Activated B cell treated with CpG ODN at 0.5 μM for 24 hours (primary cell): ENCODE results near the gene RNLS. TPM values are rescaled to one million over a fixed set of nuclear protein-coding genes. Genes with fewer than 3 reads are reported as not detected.

Experiments
- ATAC-seq: fragments of 200-7000 bp; cut with Tn5 transposase; one replicate; pipeline ENCODE4 v1.10.0; 2021; ENCODE audit warnings: low read depth, mild to moderate bottlenecking, moderate library complexity
- CTCF ChIA-PET: fragments of 350-600 bp; sonication (Branson Sonifier 250); formaldehyde crosslinking; loops from one replicate; lab custom pipeline; 2021; ENCODE audit warnings: antibody characterized with exemption; lab: Charles Lee
- POLR2A ChIA-PET: fragments of 350-600 bp; sonication (Branson Sonifier 250); formaldehyde crosslinking; loops from one replicate; lab custom pipeline; 2021; ENCODE audit warnings: antibody characterized with exemption; lab: Charles Lee
- DNase-seq: peaks from one replicate; pipeline ENCODE4 v3.0.0; 2022
- H3K27ac Mint-ChIP-seq: one replicate; pipeline ENCODE4 v1.8.0; 2020; ENCODE audit warnings: mixed read lengths
- H3K27me3 Mint-ChIP-seq: one replicate; pipeline ENCODE4 v1.8.0; 2021; ENCODE audit warnings: mixed read lengths
- H3K36me3 Mint-ChIP-seq: one replicate; pipeline ENCODE4 v1.8.0; 2021; ENCODE audit warnings: low read depth, mixed read lengths
- H3K4me1 Mint-ChIP-seq: one replicate; pipeline ENCODE4 v1.8.0; 2021; ENCODE audit warnings: mixed read lengths
- H3K4me3 Mint-ChIP-seq: one replicate; pipeline ENCODE4 v1.8.0; 2020; ENCODE audit warnings: mild to moderate bottlenecking, mixed read lengths
- H3K9me3 Mint-ChIP-seq: one replicate; pipeline ENCODE4 v1.8.0; 2020; ENCODE audit warnings: mixed read lengths
- intact Hi-C: fragments of 100-400 bp; cut with micrococcal nuclease; formaldehyde crosslinking; loops from one replicate; pipeline ENCODE4 v1.15.1; 2024
- total RNA-seq: library from RNA; stranded (reverse); gene quantifications from 2 replicates; pipeline ENCODE4 v1.2.3, GENCODE V29; 2022
- TF ChIP-seq, protein P1 (sequence below): fragments of 200-600 bp; IDR thresholded peaks from one replicate; pipeline ENCODE4 v1.8.0; 2022; ENCODE audit warnings: antibody characterized with exemption, mild to moderate bottlenecking

Gene RNLS
- total RNA-seq, 1 donor from 2014 or later: 5.7 TPM

DNA sequence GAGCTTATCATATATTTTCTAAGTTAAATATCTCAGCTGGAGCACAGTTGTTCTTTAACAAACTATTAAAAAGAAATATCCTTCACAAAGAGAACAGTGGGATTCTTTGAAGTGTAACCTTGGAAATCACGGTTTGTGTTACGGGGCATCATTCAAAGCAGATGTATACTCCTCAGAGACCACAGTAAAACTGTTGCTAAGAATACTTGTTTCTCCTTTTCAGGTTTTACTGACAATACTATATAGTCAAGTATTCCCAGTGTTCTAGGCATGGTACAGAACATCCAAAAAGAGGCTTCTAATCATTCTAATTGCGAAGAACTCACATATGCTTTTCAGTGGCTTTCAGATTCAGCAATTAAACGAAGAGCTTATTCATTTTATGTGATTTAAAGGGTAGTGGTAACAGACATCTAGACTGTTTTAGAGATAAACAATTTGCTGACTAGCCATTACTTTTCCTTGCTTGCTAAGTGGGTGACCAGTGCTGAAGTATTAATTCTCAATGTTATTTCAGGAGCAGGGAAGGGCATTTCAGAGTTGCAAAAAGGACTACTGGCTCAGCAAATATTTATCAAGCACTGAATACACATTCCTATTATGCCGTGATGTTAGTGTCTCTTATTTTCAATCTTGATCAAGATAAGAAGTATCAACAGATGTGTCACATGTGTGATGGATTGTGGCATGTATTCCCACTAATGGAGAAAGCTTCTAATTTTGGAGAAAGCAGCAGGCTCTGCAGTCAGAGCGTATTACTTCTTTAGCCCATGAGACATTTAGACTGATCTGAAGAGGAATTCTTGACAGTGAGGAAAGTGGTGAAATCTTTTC is 236.8 kb downstream of the RNLS start:
- ATAC-seq: no peak
- H3K27me3 Mint-ChIP-seq: no peaks in the 10 kb centered on the region
- TF ChIP-seq, protein P1, sequence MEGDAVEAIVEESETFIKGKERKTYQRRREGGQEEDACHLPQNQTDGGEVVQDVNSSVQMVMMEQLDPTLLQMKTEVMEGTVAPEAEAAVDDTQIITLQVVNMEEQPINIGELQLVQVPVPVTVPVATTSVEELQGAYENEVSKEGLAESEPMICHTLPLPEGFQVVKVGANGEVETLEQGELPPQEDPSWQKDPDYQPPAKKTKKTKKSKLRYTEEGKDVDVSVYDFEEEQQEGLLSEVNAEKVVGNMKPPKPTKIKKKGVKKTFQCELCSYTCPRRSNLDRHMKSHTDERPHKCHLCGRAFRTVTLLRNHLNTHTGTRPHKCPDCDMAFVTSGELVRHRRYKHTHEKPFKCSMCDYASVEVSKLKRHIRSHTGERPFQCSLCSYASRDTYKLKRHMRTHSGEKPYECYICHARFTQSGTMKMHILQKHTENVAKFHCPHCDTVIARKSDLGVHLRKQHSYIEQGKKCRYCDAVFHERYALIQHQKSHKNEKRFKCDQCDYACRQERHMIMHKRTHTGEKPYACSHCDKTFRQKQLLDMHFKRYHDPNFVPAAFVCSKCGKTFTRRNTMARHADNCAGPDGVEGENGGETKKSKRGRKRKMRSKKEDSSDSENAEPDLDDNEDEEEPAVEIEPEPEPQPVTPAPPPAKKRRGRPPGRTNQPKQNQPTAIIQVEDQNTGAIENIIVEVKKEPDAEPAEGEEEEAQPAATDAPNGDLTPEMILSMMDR: no peak
- H3K4me1 Mint-ChIP-seq: peaks cover 33% of the 10 kb centered on the region
- ChIA-PET CTCF (interaction anchor here (0.9 kb wide), 1 partner anchor 43 kb away, joined by 4 read pairs; no protein-coding TSS in a partner anchor), POLR2A (interaction anchor here (1.4 to 1.6 kb wide), 2 partner anchors 12 to 40 kb away, joined by 3 to 4 read pairs; no protein-coding TSS in a partner anchor)
- no peak overlapping the region for H3K4me3 Mint-ChIP-seq
- intact Hi-C loops: no loop called here
- no peak for DNase-seq
- H3K27ac Mint-ChIP-seq: no peak overlapping the region
- H3K9me3 Mint-ChIP-seq: no peaks in the 10 kb centered on the region
- no peaks in the 10 kb centered on the region for H3K36me3 Mint-ChIP-seq

DNA sequence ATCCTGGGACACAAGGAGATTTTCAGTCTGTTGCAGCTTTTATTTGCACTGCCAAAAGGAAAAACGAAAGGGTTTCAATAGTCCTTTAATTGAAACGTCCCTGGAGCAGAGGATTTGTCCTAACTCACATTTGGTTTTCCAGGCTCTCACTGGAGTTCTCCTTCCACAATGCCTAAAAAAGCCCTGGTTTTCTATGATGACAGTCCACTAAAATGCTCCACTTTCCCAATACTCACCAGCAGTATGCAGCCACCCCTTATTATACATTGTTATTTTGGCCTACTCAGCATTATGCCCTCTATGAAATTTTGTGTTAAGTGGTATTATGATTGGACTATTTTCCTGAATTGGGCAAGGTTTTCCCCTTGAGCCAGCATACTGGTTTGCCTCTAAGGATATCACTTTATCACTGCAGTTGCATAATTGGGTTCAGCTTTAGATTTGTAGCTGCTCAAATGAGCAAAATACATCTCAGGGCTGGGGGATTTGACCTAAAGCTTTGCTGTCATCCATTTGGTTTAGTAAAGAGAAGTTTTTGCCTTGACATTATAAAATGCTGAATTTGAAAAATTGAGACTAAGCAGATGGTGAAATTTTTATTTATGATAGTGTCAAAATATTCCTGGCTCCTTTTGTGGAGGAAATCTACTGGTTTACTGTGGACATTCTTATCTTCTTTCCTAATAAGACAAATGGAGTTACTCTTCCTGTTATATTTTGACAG is 239.2 kb downstream of the RNLS start:
- H3K27ac Mint-ChIP-seq: no peak overlapping the region

DNA sequence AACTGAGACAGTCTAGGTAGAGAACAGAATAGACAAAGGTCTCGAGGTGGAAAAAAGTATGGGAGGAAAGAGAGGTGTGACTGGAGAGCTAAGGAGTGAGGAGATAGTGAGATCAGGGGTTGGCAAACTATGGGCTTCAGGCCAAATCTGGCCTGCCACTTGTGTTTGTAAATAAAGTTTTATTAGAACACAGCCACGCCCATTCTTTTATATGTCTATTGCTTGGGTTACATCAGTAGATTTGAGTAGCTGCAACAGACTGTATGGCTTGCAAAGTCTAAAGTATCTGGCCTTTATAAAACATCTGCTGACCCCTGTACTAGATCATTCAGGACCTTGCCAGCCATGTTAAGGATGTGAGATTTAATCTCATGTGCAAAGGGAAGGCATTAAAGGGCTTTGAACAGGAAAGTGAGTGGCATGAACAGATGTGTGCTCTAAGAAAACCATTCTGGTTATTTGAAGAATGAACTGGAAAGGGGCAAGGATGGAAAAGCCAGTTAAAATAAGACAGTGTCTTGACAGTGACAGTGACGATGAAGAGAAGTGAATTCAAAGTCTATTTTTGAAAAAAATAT is 240.3 kb downstream of the RNLS start:
- no peak for ATAC-seq
- Mint-ChIP-seq H3K27me3 (no peaks in the 10 kb centered on the region), H3K4me1 (peaks cover 18% of the 10 kb centered on the region), H3K9me3 (no peaks in the 10 kb centered on the region), H3K36me3 (no peaks in the 10 kb centered on the region), H3K4me3 (no peak overlapping the region), H3K27ac (no peak overlapping the region)
- POLR2A ChIA-PET: no interaction called here
- TF ChIP-seq, protein P1: no peak
- no peak for DNase-seq
- CTCF ChIA-PET: no interaction called here
- intact Hi-C loops: no loop called here

More for the DNA sequence above, 239.2 kb downstream of the RNLS start:
- intact Hi-C loops: loop anchor here (2.0 kb wide), 1 partner anchor 17 kb away; no protein-coding TSS in a partner anchor
- no peaks in the 10 kb centered on the region for H3K27me3 Mint-ChIP-seq
- POLR2A ChIA-PET: interaction anchor here (0.6 kb wide), 1 partner anchor 43 kb away, joined by 7 read pairs; no protein-coding TSS in a partner anchor
- ATAC-seq: no peak
- CTCF ChIA-PET: no interaction called here
- H3K4me1 Mint-ChIP-seq: peaks cover 29% of the 10 kb centered on the region
- TF ChIP-seq, protein P1: no peak
- no peak for DNase-seq
- no peaks in the 10 kb centered on the region for H3K9me3 Mint-ChIP-seq
- H3K36me3 Mint-ChIP-seq: no peaks in the 10 kb centered on the region
- H3K4me3 Mint-ChIP-seq: no peak overlapping the region

DNA sequence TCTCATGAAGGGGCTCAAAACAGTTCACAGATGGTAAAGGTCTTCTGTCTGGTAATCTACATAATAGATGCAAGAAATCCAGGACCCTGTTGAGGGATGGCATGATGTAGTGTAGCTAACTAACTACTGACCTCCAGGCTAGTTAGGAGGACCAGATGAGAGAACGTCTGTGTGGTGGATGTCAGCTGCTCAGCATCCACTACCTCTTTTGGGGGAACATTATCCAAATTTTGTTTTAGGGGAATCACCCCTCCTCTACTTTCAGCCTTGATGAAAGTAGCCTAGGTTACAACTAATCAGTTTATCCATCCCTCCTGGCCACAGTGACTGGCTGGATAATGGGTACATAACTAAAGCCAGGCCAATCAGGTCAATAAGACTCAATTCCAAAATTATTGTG is 246.0 kb downstream of the RNLS start:
- CTCF ChIA-PET: interaction anchor here (1.3 kb wide), 1 partner anchor 52 kb away, joined by 4 read pairs; no protein-coding TSS in a partner anchor
- H3K36me3 Mint-ChIP-seq: no peaks in the 10 kb centered on the region
- H3K9me3 Mint-ChIP-seq: no peaks in the 10 kb centered on the region
- ATAC-seq: no peak
- H3K4me1 Mint-ChIP-seq: peaks cover 39% of the 10 kb centered on the region
- intact Hi-C loops: no loop called here
- POLR2A ChIA-PET: interaction anchor here (1.3 kb wide), 1 partner anchor 66 kb away, joined by 3 read pairs; no protein-coding TSS in a partner anchor
- no peak overlapping the region for H3K27ac Mint-ChIP-seq
- no peaks in the 10 kb centered on the region for H3K27me3 Mint-ChIP-seq
- no peak for DNase-seq
- no peak overlapping the region for H3K4me3 Mint-ChIP-seq
- TF ChIP-seq, protein P1: no peak
